ENCODE measurements around the gene GARNL3. TPM values are rescaled to one million over a fixed set of nuclear protein-coding genes. Genes with fewer than 3 reads are reported as not detected.

GARNL3 gene
- total RNA-seq, 1 experiment from 2014 or later, result 11.8 TPM

DNA sequence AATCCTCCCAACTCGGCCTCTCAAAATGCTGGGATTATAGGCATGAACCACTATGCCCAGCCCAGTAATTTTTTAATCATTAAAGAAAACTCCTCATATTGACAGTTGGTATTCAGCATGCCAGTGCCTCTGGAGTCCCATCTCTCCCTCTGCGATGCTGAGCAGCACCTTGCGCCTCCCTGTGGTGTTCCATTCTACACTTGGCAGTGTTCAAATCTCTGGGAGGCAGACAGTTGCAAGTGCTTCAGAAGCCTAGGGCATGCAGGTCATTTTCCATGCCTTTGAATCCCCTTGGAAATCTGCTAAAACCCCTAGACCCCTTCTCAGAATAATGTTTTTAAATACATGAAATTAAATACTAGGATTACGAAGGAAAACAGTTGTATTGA, 41.3 kb downstream of the GARNL3 start:
- Histone ChIP-seq H3K36me3 (ENCODE audit: control insufficient read depth, insufficient read depth, low read length) (no peaks in the 10 kb centered on the region), H3K27me3 (replicated peaks; ENCODE audit: control insufficient read depth, insufficient read depth, low read length) (no peaks in the 10 kb centered on the region), H3K4me1 (peaks cover 22% of the 10 kb centered on the region), H3K9me3 (no peaks in the 10 kb centered on the region), H3K4me3 (ENCODE audit: low read depth, low read length) (no peak overlapping the region)
- Mint-ChIP-seq H3K36me3 (ENCODE audit: insufficient read depth, unreplicated experiment) (no peaks in the 10 kb centered on the region), H3K27ac (ENCODE audit: unreplicated experiment) (no peak overlapping the region), H3K27me3 (ENCODE audit: insufficient read depth, unreplicated experiment) (no peaks in the 10 kb centered on the region), H3K4me1 (ENCODE audit: low read depth, unreplicated experiment) (peaks cover 21% of the 10 kb centered on the region), H3K9me3 (ENCODE audit: unreplicated experiment) (no peaks in the 10 kb centered on the region), H3K4me3 (ENCODE audit: unreplicated experiment) (no peak overlapping the region)
- no TSS peak for BruUV-seq (replicated peaks)
- TF ChIP-seq, protein P1, sequence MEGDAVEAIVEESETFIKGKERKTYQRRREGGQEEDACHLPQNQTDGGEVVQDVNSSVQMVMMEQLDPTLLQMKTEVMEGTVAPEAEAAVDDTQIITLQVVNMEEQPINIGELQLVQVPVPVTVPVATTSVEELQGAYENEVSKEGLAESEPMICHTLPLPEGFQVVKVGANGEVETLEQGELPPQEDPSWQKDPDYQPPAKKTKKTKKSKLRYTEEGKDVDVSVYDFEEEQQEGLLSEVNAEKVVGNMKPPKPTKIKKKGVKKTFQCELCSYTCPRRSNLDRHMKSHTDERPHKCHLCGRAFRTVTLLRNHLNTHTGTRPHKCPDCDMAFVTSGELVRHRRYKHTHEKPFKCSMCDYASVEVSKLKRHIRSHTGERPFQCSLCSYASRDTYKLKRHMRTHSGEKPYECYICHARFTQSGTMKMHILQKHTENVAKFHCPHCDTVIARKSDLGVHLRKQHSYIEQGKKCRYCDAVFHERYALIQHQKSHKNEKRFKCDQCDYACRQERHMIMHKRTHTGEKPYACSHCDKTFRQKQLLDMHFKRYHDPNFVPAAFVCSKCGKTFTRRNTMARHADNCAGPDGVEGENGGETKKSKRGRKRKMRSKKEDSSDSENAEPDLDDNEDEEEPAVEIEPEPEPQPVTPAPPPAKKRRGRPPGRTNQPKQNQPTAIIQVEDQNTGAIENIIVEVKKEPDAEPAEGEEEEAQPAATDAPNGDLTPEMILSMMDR (IDR thresholded peaks at IDR 0.05; ENCODE audit: insufficient read depth in 1 of 2, low read depth in 1 of 2, low read length in 1 of 2, severe bottlenecking in 1 of 2, unreplicated experiment in 1 of 2), result no peak
- no peak for DNase-seq
- ChIA-PET CTCF (no interaction called here), POLR2A (no interaction called here)
- intact Hi-C loops (cut with micrococcal nuclease; ENCODE audit: unreplicated experiment), result loop anchor here (5.0 kb wide), 1 partner anchor 91 kb away; the partner anchor contains the start of gene SLC2A8

DNA sequence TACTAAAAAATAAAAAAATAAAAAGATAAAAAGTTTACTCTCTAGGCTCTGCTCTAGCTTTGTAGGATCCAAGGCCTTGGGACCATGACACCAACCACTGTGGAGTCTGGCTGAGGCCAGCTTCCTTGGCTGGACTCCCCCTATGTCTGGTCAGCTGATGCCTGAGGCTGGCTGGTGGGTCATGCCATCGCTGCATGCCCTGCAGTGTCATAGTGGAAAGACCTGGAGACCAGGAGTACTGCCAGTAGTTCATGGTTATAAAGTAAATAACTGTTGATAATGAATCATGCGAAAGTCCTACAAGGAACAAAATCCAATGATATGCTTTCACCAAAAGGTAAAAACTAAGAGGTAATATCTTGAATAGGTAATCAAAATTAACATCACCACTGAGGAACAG, 43.2 kb downstream of the GARNL3 start:
- POLR2A ChIA-PET, result no interaction called here
- TF ChIP-seq, protein P1 (IDR thresholded peaks at IDR 0.05; ENCODE audit: insufficient read depth in 1 of 2, low read depth in 1 of 2, low read length in 1 of 2, severe bottlenecking in 1 of 2, unreplicated experiment in 1 of 2), result no peak
- H3K9me3 Mint-ChIP-seq (ENCODE audit: unreplicated experiment), result no peaks in the 10 kb centered on the region
- intact Hi-C loops (cut with micrococcal nuclease; ENCODE audit: unreplicated experiment), result loop anchor here (5.0 kb wide), 1 partner anchor 89 kb away; the partner anchor contains the start of gene SLC2A8
- H3K36me3 ChIP-seq (ENCODE audit: control insufficient read depth, insufficient read depth, low read length), result no peaks in the 10 kb centered on the region
- peaks cover 22% of the 10 kb centered on the region for H3K4me1 ChIP-seq
- H3K9me3 ChIP-seq, result no peaks in the 10 kb centered on the region
- no peaks in the 10 kb centered on the region for H3K27me3 Mint-ChIP-seq (ENCODE audit: insufficient read depth, unreplicated experiment)
- no peaks in the 10 kb centered on the region for H3K36me3 Mint-ChIP-seq (ENCODE audit: insufficient read depth, unreplicated experiment)
- H3K27me3 ChIP-seq (replicated peaks; ENCODE audit: control insufficient read depth, insufficient read depth, low read length), result no peaks in the 10 kb centered on the region
- no peak overlapping the region for H3K4me3 ChIP-seq (ENCODE audit: low read depth, low read length)
- no peak overlapping the region for H3K27ac Mint-ChIP-seq (ENCODE audit: unreplicated experiment)
- BruUV-seq (replicated peaks), result no TSS peak
- H3K4me1 Mint-ChIP-seq (ENCODE audit: low read depth, unreplicated experiment), result peaks cover 21% of the 10 kb centered on the region
- CTCF ChIA-PET, result no interaction called here
- H3K4me3 Mint-ChIP-seq (ENCODE audit: unreplicated experiment), result no peak overlapping the region
- DNase-seq, result no peak

DNA sequence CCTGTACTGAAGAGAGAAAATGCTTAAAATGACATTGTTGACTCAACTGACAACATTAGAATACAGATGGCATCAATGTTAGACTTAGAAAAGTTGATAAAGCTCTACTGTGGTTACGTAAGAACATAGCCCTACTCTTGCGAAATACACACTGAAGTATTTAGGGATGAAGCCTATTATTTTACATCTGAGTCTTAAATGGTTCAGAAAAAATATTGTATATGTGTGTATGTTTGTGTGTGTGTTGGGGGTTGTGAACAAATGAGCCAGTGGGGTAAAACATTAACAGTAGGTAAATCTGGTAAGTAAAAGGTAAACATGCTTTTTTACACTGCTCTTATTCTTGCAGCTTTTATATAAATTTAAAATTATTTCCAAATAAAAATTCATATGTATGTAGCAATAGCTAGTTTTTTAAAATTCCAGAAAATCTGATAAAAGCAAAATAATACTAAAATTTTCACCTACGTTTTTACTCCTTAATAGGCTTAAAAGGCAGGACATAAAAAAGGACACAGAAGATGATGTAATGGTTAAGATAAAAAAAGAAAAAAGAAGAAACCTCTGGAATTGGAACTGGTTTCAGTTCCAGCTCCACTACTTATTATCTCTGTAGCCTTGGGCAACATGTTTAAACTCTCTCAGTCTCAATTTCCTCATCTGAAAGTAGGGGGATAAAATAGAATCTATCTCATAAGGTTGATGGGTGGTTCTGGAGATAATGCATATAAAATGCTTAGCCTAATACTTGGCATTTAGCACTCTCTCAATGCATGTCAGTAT, 44.3 kb downstream of the GARNL3 start:
- H3K27ac Mint-ChIP-seq (ENCODE audit: unreplicated experiment), result peak overlapping the region; percentile 54
- Histone ChIP-seq H3K4me1 (peaks cover 22% of the 10 kb centered on the region), H3K27me3 (replicated peaks; ENCODE audit: control insufficient read depth, insufficient read depth, low read length) (no peaks in the 10 kb centered on the region), H3K4me3 (ENCODE audit: low read depth, low read length) (no peak overlapping the region), H3K9me3 (no peaks in the 10 kb centered on the region), H3K36me3 (ENCODE audit: control insufficient read depth, insufficient read depth, low read length) (no peaks in the 10 kb centered on the region; the same call in 1 of the 2 replicates)
- peak in 1 of 2 experiments; percentile 31 for DNase-seq
- intact Hi-C loops (cut with micrococcal nuclease; ENCODE audit: unreplicated experiment), result loop anchor here (5.0 kb wide), 1 partner anchor 88 kb away; the partner anchor contains the start of gene SLC2A8
- BruUV-seq (replicated peaks), result no TSS peak
- H3K4me3 Mint-ChIP-seq (ENCODE audit: unreplicated experiment), result peak overlapping the region; percentile 23
- peaks cover 21% of the 10 kb centered on the region for H3K4me1 Mint-ChIP-seq (ENCODE audit: low read depth, unreplicated experiment)
- no peaks in the 10 kb centered on the region for H3K9me3 Mint-ChIP-seq (ENCODE audit: unreplicated experiment)
- ChIA-PET POLR2A (interaction anchor here (1.1 to 1.5 kb wide), 2 partner anchors 84 to 88 kb away, joined by 10 to 25 read pairs; partner anchors contain the start of gene SLC2A8), CTCF (interaction anchor here (0.5 to 1.8 kb wide), 4 partner anchors 11 to 527 kb away, joined by 3 to 5 read pairs (median 4); no protein-coding TSS in a partner anchor)
- no peaks in the 10 kb centered on the region for H3K36me3 Mint-ChIP-seq (ENCODE audit: insufficient read depth, unreplicated experiment)
- TF ChIP-seq, protein P1 (IDR thresholded peaks at IDR 0.05; ENCODE audit: insufficient read depth in 1 of 2, low read depth in 1 of 2, low read length in 1 of 2, severe bottlenecking in 1 of 2, unreplicated experiment in 1 of 2), result no peak
- no peaks in the 10 kb centered on the region for H3K27me3 Mint-ChIP-seq (ENCODE audit: insufficient read depth, unreplicated experiment)
